WTC11 (cell line): ENCODE measurements around the gene FAM114A1.

Experiments used
- ATF6 ChIP-seq: sonication (generic); formaldehyde crosslinking; IDR thresholded peaks from 2 replicates; pipeline ENCODE4 v1.8.1; 2023; ENCODE audit warnings: mild to moderate bottlenecking, missing genetic modification reagents
- CREB1 ChIP-seq: sonication (generic); formaldehyde crosslinking; IDR thresholded peaks from 2 replicates; pipeline ENCODE4 v1.8.0; 2023; ENCODE audit warnings: mild to moderate bottlenecking, missing genetic modification reagents
- CTCF ChIP-seq: fragments of 200-600 bp; IDR thresholded peaks from 2 replicates; pipeline ENCODE4 v1.8.0; 2022; ENCODE audit warnings: antibody characterized with exemption
- ELF4 ChIP-seq: sonication (generic); formaldehyde crosslinking; IDR thresholded peaks from 2 replicates; pipeline ENCODE4 v1.8.1; 2022; ENCODE audit warnings: low read depth, mild to moderate bottlenecking, moderate library complexity, missing genetic modification reagents
- FOXP1 ChIP-seq: sonication (generic); formaldehyde crosslinking; IDR thresholded peaks from 2 replicates; pipeline ENCODE4 v1.8.0; 2022; ENCODE audit warnings: missing genetic modification reagents, mild to moderate bottlenecking, moderate library complexity, borderline replicate concordance
- JUN ChIP-seq: sonication (generic); formaldehyde crosslinking; IDR thresholded peaks from 2 replicates; pipeline ENCODE4 v1.8.0; 2023; ENCODE audit warnings: mild to moderate bottlenecking, missing genetic modification reagents
- MLX ChIP-seq: sonication (generic); formaldehyde crosslinking; IDR thresholded peaks from 2 replicates; pipeline ENCODE4 v1.8.1; 2023; ENCODE audit warnings: mild to moderate bottlenecking, missing genetic modification reagents, moderate library complexity
- ZNF281 ChIP-seq: sonication (generic); formaldehyde crosslinking; IDR thresholded peaks from 2 replicates; pipeline ENCODE4 v1.8.0; 2023; ENCODE audit warnings: mild to moderate bottlenecking, missing genetic modification reagents

- TF ChIP-seq ATF6 (CRISPR knock-in tag): no peak
- TF ChIP-seq CREB1: no peak
- TF ChIP-seq CTCF: no peak
- no peak for TF ChIP-seq ZNF281 (CRISPR knock-in tag)
- TF ChIP-seq FOXP1 (CRISPR knock-in tag): no peak
- no peak for TF ChIP-seq JUN (CRISPR knock-in tag)
- no peak for TF ChIP-seq MLX (CRISPR knock-in tag)
- TF ChIP-seq ELF4 (CRISPR knock-in tag): no peak
These were observed 35.4 kb upstream of the FAM114A1 start for GRCh38 chr4:38832206-38832605.
